ENCODE measurements around the gene MGAT3.

DNA sequence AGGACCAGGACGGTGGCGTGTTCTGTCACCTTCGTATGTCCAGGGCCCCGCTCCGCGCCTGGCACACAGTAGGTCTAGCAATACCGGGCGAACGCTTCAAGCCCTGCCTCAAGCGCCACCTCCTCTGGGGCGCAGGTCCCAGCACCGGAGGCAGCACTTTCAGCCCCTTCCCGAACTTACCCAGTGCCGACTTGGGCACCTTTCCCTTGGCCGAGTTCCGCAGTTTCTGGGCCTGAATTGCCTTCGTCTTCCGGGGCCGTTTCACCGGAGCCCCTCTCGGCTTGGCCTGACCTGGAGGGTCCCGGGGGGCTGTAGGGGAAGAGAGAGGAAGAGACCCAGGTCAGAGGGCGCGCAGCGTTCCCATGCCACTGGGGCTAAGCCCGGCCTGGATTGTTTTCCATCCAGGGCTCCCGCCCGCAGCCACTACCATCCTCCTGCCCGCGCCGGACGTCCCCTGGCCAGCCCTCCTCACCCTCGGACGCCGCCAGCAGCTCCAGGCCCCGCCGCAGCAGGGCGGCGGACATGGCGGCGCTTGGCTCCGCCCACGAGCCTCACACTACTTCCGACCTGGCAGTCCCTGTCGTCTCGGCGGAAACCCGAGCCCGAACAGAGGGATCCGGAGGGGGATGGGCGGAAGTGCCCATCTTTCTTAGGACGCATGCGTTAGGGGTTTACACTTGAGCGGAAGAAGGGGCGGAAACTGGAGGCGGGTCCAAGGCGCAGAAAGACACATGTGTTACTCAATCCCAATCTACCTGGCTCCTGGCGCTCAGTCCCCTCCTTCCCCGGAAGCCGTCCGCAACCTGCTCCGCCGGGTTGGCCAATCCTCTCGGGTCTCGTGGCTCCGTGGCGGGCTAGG lies 75.6 kb downstream of the MGAT3 start, which contains the start of gene RPS19BP1:
- TF ChIP-seq, protein P1, sequence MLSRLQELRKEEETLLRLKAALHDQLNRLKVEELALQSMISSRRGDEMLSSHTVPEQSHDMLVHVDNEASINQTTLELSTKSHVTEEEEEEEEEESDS (CRISPR knock-in tag; IDR thresholded peaks at IDR 0.05; ENCODE audit: borderline replicate concordance) = no peak
- TF ChIP-seq CTCF (CRISPR knock-in tag; IDR thresholded peaks at IDR 0.05) = peak; percentile 3; the same call in 1 of the 2 replicates
- no peak for TF ChIP-seq SMC3 (IDR thresholded peaks at IDR 0.05; ENCODE audit: low read length)
- TF ChIP-seq, protein P2, sequence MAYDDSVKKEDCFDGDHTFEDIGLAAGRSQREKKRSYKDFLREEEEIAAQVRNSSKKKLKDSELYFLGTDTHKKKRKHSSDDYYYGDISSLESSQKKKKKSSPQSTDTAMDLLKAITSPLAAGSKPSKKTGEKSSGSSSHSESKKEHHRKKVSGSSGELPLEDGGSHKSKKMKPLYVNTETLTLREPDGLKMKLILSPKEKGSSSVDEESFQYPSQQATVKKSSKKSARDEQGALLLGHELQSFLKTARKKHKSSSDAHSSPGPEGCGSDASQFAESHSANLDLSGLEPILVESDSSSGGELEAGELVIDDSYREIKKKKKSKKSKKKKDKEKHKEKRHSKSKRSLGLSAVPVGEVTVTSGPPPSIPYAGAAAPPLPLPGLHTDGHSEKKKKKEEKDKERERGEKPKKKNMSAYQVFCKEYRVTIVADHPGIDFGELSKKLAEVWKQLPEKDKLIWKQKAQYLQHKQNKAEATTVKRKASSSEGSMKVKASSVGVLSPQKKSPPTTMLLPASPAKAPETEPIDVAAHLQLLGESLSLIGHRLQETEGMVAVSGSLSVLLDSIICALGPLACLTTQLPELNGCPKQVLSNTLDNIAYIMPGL (CRISPR knock-in tag; IDR thresholded peaks at IDR 0.05; ENCODE audit: borderline replicate concordance in 1 of 2, low read depth in 1 of 2) = peak; percentile 73 to 85
- TF ChIP-seq EHMT2 (IDR thresholded peaks at IDR 0.05; ENCODE audit: borderline replicate concordance, low read depth, low read length) = peak; percentile 40; the same call in 1 of the 2 replicates
- peak; percentile 85 for TF ChIP-seq NFYC (CRISPR knock-in tag; IDR thresholded peaks at IDR 0.05)
